Measurements from ENCODE around the gene FDX1.

FDX1 gene

DNA sequence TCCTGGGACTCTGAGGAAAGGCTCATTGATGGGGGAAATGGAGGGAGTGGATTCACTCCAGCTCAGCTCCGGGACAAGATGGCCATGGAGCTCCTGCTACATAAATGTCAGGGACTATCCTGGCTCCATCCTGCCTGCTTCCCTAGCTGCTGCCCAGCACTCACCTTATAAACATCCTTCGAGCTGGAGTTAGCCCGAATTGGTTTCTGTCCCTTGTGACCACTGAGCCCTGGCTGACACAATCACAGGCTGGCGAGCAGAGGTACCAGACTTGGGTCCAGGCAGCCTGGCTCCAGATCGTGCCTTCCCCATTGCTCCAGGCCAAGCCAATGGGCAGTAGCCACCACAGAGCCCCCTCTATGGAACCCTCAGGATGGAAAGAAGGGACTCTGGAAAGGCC is 77.6 kb downstream of the FDX1 start:
- DNase-seq (ENCODE audit: low read depth in 2 of 2) = no peak

DNA sequence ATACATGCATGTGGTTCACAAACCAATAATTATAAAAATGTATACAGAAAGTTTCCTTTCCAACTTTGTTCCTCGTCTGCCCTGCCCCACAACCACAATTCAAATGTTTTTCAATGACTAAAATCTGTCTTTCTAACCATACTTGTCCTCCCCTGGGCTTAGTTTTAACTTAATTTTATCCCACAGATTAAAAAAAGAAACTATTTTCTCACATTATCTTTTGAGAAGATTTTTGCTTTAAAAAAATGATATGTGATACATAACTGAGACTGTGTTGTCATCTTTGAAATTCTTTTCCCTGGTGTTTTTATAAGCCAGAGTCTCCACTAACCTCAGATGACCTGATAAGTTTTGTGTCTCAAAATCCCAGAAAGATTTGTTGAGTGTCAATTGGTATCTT is 79.0 kb downstream of the FDX1 start:
- no peak for DNase-seq (ENCODE audit: low read depth in 2 of 2)

DNA sequence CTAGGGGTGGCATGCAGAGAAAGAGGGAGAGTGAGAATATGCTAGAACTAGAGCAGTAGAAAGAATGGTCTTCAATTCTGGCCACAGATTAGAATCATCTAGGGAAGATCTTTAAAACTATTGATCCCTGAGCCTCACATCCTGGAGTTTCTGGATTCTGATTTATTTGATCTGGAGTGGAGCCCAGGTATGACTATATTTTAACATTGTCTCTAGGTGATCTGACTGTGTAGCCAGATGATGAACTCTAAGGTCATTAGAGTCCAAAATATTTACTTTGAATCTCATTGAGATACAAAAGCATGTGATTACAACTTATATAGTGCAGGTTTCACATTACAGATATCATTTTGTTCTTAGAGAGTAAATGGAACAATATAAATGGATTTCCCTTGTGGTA is 79.7 kb downstream of the FDX1 start:
- no peak for DNase-seq (ENCODE audit: low read depth in 2 of 2)

DNA sequence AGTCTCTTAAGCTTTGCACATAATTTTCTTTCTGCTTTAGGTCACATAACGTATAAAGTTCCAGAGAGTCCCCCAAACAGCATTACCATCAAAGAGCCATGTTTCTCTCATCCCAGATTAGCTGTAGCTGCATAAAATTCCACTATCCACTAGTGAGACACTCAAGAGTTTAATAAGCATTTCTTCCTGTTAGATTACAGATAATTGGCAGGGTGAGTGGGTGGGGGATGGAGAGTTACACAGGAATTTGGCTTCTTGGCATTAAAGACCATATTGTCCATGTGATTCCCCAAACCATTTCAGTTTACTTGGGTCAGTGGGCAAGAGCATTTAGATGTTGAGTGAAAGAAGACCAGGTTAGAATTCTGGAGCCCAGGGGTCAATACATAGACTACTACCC is 82.3 kb downstream of the FDX1 start:
- no peak for DNase-seq (ENCODE audit: low read depth in 2 of 2)

DNA sequence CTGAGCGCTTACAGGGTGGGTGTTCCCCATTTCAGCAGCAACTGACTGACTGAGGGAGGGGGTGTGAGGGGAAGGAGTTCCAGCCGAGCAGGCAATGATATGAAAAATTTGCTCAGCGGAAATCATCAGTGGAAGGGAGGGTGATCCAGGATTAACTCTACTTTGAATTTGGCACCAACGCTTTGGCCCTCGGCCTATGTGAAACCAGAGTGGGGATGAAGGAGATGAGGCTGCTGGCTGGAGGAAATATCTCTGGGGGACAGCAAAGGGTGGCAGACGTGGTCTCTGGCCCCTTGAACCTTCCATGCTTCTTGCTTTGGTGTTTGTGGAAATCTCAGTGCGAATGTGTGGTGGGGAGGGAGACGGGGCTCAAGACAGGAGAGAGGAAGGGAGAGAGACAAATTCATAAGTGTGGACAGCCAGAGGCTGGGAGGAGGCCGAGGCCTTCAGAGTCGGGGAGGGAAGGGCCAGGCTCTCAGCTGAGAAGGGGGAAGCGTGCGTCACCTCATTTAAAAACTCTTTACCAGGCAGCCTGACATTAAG is 83.6 kb downstream of the FDX1 start:
- DNase-seq (ENCODE audit: low read depth in 2 of 2) = no peak

DNA sequence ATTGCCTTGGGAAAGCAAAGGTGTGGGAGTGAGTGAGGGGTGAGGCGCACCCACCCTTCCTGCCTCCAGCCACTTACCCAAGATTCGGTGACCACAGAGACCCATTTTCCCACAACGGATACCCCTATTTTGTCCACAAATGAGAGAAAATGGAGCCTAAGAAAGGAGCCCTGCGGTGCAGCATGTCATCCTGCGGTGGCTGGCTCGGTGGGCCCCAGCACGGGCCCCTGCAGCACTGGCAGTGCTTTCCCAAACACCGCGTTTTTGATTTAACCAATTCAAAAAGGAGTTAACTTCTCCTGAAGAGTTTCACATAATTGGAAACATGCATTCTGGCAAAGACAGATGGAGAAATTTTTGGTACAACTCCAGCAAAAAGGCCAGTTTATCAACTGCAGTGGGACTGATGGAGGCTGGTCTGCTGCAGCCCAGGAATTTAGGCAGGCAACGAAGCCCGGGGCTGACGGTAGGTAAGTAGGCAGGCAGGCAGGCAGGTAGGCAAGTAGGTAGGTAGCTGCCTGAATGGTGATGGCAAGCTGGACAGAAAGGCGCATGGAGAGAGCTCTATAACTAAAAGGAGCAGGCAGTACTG is 84.2 kb downstream of the FDX1 start:
- peak; percentile 54 to 56 for DNase-seq (ENCODE audit: low read depth in 2 of 2)

All from fibroblast of skin of left biceps (primary cell).